Left hindlimb (tissue), 1 donor: ENCODE results near the gene GYG2.
A peak's percentile ranks its signal among the peaks of the same experiment; 100 is the strongest.

Source experiments
- DNase-seq: peaks from one replicate; pipeline ENCODE4 v3.0.0-alpha.2; 2018

Gene GYG2

GRCh38 chrX:2819345-2820135 lies 9.2 kb upstream of the GYG2 start:
- no peak for DNase-seq

GRCh38 chrX:2820136-2820771 lies 8.5 kb upstream of the GYG2 start:
- no peak for DNase-seq

GRCh38 chrX:2823795-2824386 lies 4.8 kb upstream of the GYG2 start:
- no peak for DNase-seq

GRCh38 chrX:2824886-2825285 lies 3.8 kb upstream of the GYG2 start:
- DNase-seq: no peak

- DNase-seq: no peak
These were observed 255 bp downstream of the GYG2 start for GRCh38 chrX:2828959-2829411.

GRCh38 chrX:2829469-2830246 lies 928 bp downstream of the GYG2 start:
- DNase-seq: no peak

- DNase-seq: no peak
These were observed 2.9 kb downstream of the GYG2 start for GRCh38 chrX:2831471-2832228.

- no peak for DNase-seq
These were observed 9.2 kb downstream of the GYG2 start for GRCh38 chrX:2837961-2838360.

GRCh38 chrX:2840961-2841360 lies 12.2 kb downstream of the GYG2 start:
- no peak for DNase-seq

- no peak for DNase-seq
These were observed 12.8 kb downstream of the GYG2 start for GRCh38 chrX:2841537-2841936.

- no peak for DNase-seq
These were observed 18.3 kb downstream of the GYG2 start for GRCh38 chrX:2846992-2847391.

GRCh38 chrX:2848871-2849301 lies 20.2 kb downstream of the GYG2 start:
- DNase-seq: peak; percentile 53

- no peak for DNase-seq
These were observed 26.2 kb downstream of the GYG2 start for GRCh38 chrX:2854918-2855317.

GRCh38 chrX:2855761-2856160 lies 27.0 kb downstream of the GYG2 start:
- DNase-seq: no peak

- DNase-seq: no peak
These were observed 28.8 kb downstream of the GYG2 start for GRCh38 chrX:2857566-2857965.

- no peak for DNase-seq
These were observed 30.6 kb downstream of the GYG2 start for GRCh38 chrX:2859197-2859797.

- no peak for DNase-seq
These were observed 33.7 kb downstream of the GYG2 start for GRCh38 chrX:2862404-2862803.

- DNase-seq: no peak
These were observed 34.9 kb downstream of the GYG2 start for GRCh38 chrX:2863646-2864045.

GRCh38 chrX:2867206-2867605 lies 38.5 kb downstream of the GYG2 start:
- DNase-seq: no peak

- no peak for DNase-seq
These were observed 41.9 kb downstream of the GYG2 start for GRCh38 chrX:2870650-2871049.

- DNase-seq: no peak
These were observed 43.1 kb downstream of the GYG2 start for GRCh38 chrX:2871831-2872230.

GRCh38 chrX:2872671-2873277 lies 44.0 kb downstream of the GYG2 start:
- no peak for DNase-seq
